Choroid plexus epithelial cell (primary cell): ENCODE data around the gene RARS1.

ENCODE experiments used
- DNase-seq: peaks from one replicate; pipeline ENCODE4 v3.0.0-alpha.2; 2010; ENCODE audit warnings: low read depth
- H3K4me3 ChIP-seq: 2 replicates; pipeline ENCODE4 v1.5.1; 2011; ENCODE audit warnings: low read depth, mild to moderate bottlenecking, control low read depth, low read length, moderate library complexity
- CTCF ChIP-seq: conservative IDR thresholded peaks from 2 replicates; pipeline ENCODE4 v1.5.1; 2011; ENCODE audit warnings: low read depth, mild to moderate bottlenecking, control low read depth, inconsistent platforms, low read length, moderate library complexity

Gene RARS1

GRCh38 chr5:168486136-168486879 is at the start of gene RARS1:
Gene RARS1, plus strand, starts transcription at chr5:168486471. Its CDS starts 28 bp downstream, at chr5:168486499.
- DNase-seq = peak; percentile 96
- TF ChIP-seq CTCF = peak; percentile 99
- peak within 1 kb of the TSS; percentile 99 for H3K4me3 ChIP-seq

- no peak overlapping the region for H3K4me3 ChIP-seq
- no peak for TF ChIP-seq CTCF
- no peak for DNase-seq
These were observed 47.9 kb upstream of the RARS1 start for GRCh38 chr5:168438349-168438748.

- DNase-seq = peak; percentile 10
- no peak for TF ChIP-seq CTCF
- no peak overlapping the region for H3K4me3 ChIP-seq
These were observed 42.7 kb upstream of the RARS1 start for GRCh38 chr5:168443533-168443932.

GRCh38 chr5:168443950-168444700 is 42.1 kb upstream of the RARS1 start:
- DNase-seq = peak; percentile 31

GRCh38 chr5:168446983-168447619 is 39.2 kb upstream of the RARS1 start:
- DNase-seq = no peak
- TF ChIP-seq CTCF = no peak
- no peak overlapping the region for H3K4me3 ChIP-seq

More at GRCh38 chr5:168443950-168444700, 42.1 kb upstream of the RARS1 start:
- TF ChIP-seq CTCF = no peak
- no peak overlapping the region for H3K4me3 ChIP-seq

- TF ChIP-seq CTCF = no peak
- DNase-seq = no peak
- H3K4me3 ChIP-seq = no peak overlapping the region
These were observed 38.5 kb upstream of the RARS1 start for GRCh38 chr5:168447808-168448207.
